HG03135 (cell line): Measurements from ENCODE around the gene PTPRN2.
A peak's percentile ranks its signal among the peaks of the same experiment; 100 is the strongest.
"Not testable (repeated sequence)": the region's sequence is repeated elsewhere in the genome, so short reads cannot be mapped to it uniquely, and the experiment has no call there.

ENCODE experiments used
- ATAC-seq: cut with Tn5 transposase; IDR thresholded peaks from one replicate; pipeline ENCODE4 v1.9.1; 2021; ENCODE audit warnings: mild to moderate bottlenecking, moderate library complexity; ENCODE audit not compliant: unreplicated experiment

PTPRN2 gene

GRCh38 chr7:157569967-157570366 lies 1017.7 kb downstream of the PTPRN2 start:
- ATAC-seq, result no peak

GRCh38 chr7:157568770-157569584 lies 1018.6 kb downstream of the PTPRN2 start:
- ATAC-seq, result peak; percentile 67

GRCh38 chr7:157568106-157568769 lies 1019.4 kb downstream of the PTPRN2 start:
- no peak for ATAC-seq

GRCh38 chr7:157567666-157568065 lies 1020.0 kb downstream of the PTPRN2 start:
- no peak for ATAC-seq

- no peak for ATAC-seq
Measured at GRCh38 chr7:157566631-157567006, 1021.0 kb downstream of the PTPRN2 start.

- no peak for ATAC-seq
Measured at GRCh38 chr7:157565981-157566630, 1021.5 kb downstream of the PTPRN2 start.

- ATAC-seq, result no peak
Measured at GRCh38 chr7:157565201-157565626, 1022.4 kb downstream of the PTPRN2 start.

GRCh38 chr7:157564517-157565177 lies 1023.0 kb downstream of the PTPRN2 start:
- ATAC-seq, result no peak

- ATAC-seq, result not testable (repeated sequence)
Measured at GRCh38 chr7:157563467-157564135, 1024.0 kb downstream of the PTPRN2 start.

- not testable (repeated sequence) for ATAC-seq
Measured at GRCh38 chr7:157562522-157563398, 1024.9 kb downstream of the PTPRN2 start.

GRCh38 chr7:157561816-157562410 lies 1025.7 kb downstream of the PTPRN2 start:
- ATAC-seq, result no peak

- ATAC-seq, result no peak
Measured at GRCh38 chr7:157561523-157561785, 1026.2 kb downstream of the PTPRN2 start.

GRCh38 chr7:157560710-157561522 lies 1026.7 kb downstream of the PTPRN2 start:
- ATAC-seq, result no peak

- ATAC-seq, result no peak
Measured at GRCh38 chr7:157560258-157560654, 1027.4 kb downstream of the PTPRN2 start.

- ATAC-seq, result no peak
Measured at GRCh38 chr7:157559596-157560257, 1027.9 kb downstream of the PTPRN2 start.

- ATAC-seq, result no peak
Measured at GRCh38 chr7:157558875-157559595, 1028.6 kb downstream of the PTPRN2 start.

GRCh38 chr7:157558516-157558874 lies 1029.1 kb downstream of the PTPRN2 start:
- no peak for ATAC-seq

- no peak for ATAC-seq
Measured at GRCh38 chr7:157558061-157558460, 1029.6 kb downstream of the PTPRN2 start.
